ENCODE data around the gene SLC18A2. TPM values are rescaled to one million over a fixed set of nuclear protein-coding genes. Genes with fewer than 3 reads are reported as not detected.

SLC18A2 gene
- total and polyA plus RNA-seq, 2 of the 8 experiments (the other 6 are each of a cell fraction or from before 2014, with no cell fraction given): 6.5 to 7.0 TPM

DNA sequence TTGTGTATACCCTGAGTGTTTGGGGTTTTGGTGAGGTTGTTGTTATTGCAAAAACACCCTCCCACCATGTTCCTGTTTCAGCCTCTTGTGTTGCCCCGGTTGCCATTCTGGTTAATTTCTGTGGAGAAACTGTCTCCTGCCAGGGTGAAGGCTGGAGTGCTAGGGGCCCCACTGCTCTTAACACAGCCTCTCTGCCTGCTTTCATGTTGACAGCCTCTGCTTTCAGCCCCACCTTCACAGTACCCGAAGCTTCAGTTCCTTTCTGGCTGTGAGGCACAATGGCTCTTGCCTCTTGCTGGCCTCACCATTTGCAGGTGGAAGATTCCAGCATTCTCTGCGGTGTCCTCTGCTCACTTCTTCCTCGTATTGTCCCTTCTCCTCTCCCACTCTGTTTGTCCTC lies 19.2 kb downstream of the SLC18A2 start:
- H3K9me3 ChIP-seq (ENCODE audit: insufficient read depth in 2 of 2, low read depth in 1 of 2, low read length in 1 of 2): no peaks in the 10 kb centered on the region
- 0 out of 4 replicates have a peak overlapping the region, but pooled peaks of 1 of the 2 experiments have one; percentile 11 for H3K4me2 ChIP-seq (ENCODE audit: insufficient read depth in 1 of 2, low read depth in 2 of 2, low read length in 2 of 2)
- no peak overlapping the region for H2BK5ac ChIP-seq (ENCODE audit: low read depth, low read length)
- H4K5ac ChIP-seq (ENCODE audit: insufficient read length, low read depth, low read length): no peak overlapping the region
- no peaks in the 10 kb centered on the region for H4K20me1 ChIP-seq (replicated peaks in 1 of 2; ENCODE audit: control insufficient read depth in 1 of 2, insufficient read depth in 2 of 2, low read length in 2 of 2)
- no peak overlapping the region for H3K14ac ChIP-seq (ENCODE audit: insufficient read length)
- no peak overlapping the region for H2BK120ac ChIP-seq (replicated peaks; ENCODE audit: low read depth, low read length)
- H2BK20ac ChIP-seq (ENCODE audit: low read length): no peak overlapping the region
- TF ChIP-seq SRF (IDR thresholded peaks at IDR 0.05; ENCODE audit: low read depth, low read length) (no peak), TEAD4 (IDR thresholded peaks at IDR 0.05; ENCODE audit: low read depth, low read length) (peak; percentile 53; the same call in 1 of the 2 replicates), YY1 (IDR thresholded peaks at IDR 0.05; ENCODE audit: low read depth, low read length) (0 out of 2 replicates have a peak, but pooled peaks have one; percentile 35)
- TF ChIP-seq, protein P1, sequence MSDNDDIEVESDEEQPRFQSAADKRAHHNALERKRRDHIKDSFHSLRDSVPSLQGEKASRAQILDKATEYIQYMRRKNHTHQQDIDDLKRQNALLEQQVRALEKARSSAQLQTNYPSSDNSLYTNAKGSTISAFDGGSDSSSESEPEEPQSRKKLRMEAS (IDR thresholded peaks at IDR 0.05): peak; percentile 29; the same call in 1 of the 2 replicates
- H3K56ac ChIP-seq (replicated peaks; ENCODE audit: insufficient read length, low read depth, low read length): no peak overlapping the region
- FAIRE-seq (no peak), DNase-seq (ENCODE audit: low read depth in 1 of 2, low spot score in 2 of 2) (no peak)
- WGBS, 2 experiments (ENCODE audit: extremely low coverage in 1 of 2, insufficient coverage in 1 of 2, insufficient read length in 1 of 2, insufficient replicate concordance in 2 of 2, low coverage in 1 of 2, low lambda C conversion rate in 2 of 2, missing lambda C conversion rate in 1 of 2): 48% methylated on average over 4 of the region's 4 CpGs; no CpG with 5 or more reads in 1 of the 2 experiments
- no peak overlapping the region for H2BK15ac ChIP-seq (ENCODE audit: low read length)
- H2AFZ ChIP-seq (ENCODE audit: low read length): no peak overlapping the region
- H3K18ac ChIP-seq (ENCODE audit: extremely low read depth, low read length): no peak overlapping the region
- H3K23ac ChIP-seq (ENCODE audit: insufficient read length): no peak overlapping the region
- H3K79me1 ChIP-seq (ENCODE audit: low read depth, low read length): no peaks in the 10 kb centered on the region
- no peak overlapping the region for H3K4me3 ChIP-seq (ENCODE audit: extremely low read depth in 1 of 4, insufficient read depth in 2 of 4, low read depth in 3 of 4, low read length in 4 of 4)
- H3K27ac ChIP-seq (ENCODE audit: low read depth, low read length): no peak overlapping the region
- H3K79me2 ChIP-seq (ENCODE audit: control insufficient read depth in 1 of 2, insufficient read depth in 2 of 2, low read length in 2 of 2): no peaks in the 10 kb centered on the region
- H3K9ac ChIP-seq (replicated peaks in 1 of 4; ENCODE audit: extremely low read depth in 1 of 4, low read depth in 3 of 4, low read length in 3 of 4): no peak overlapping the region
- peaks cover 0 to 10% (median 5%) of the 10 kb centered on the region in 4 experiments; a peak in 4 of 7 replicates for H3K4me1 ChIP-seq (replicated peaks in 1 of 4; ENCODE audit: control insufficient read depth in 3 of 4, insufficient read depth in 4 of 4, low read length in 3 of 4)
- H3K36me3 ChIP-seq (ENCODE audit: control insufficient read depth in 2 of 4, insufficient read depth in 4 of 4, low read length in 3 of 4): no peaks in the 10 kb centered on the region
- POLR2A ChIA-PET (ENCODE audit: partially characterized antibody): interaction anchor here (1.2 kb wide), 1 partner anchor 35 kb away, joined by 4 read pairs; no protein-coding TSS in a partner anchor
- CTCF ChIA-PET (ENCODE audit: partially characterized antibody): interaction anchor here (2.2 kb wide), 1 partner anchor 60 kb away, joined by 9 read pairs; no protein-coding TSS in a partner anchor
- no peak overlapping the region for H4K91ac ChIP-seq (replicated peaks; ENCODE audit: insufficient read length, low read length)
- no peaks in the 10 kb centered on the region; the same call in 1 of the 2 replicates for H3K23me2 ChIP-seq (ENCODE audit: low read depth, low read length)
- H3K4ac ChIP-seq (replicated peaks; ENCODE audit: insufficient read length, low read depth, low read length): no peak overlapping the region
- H2AK5ac ChIP-seq (ENCODE audit: low read depth, low read length): no peak overlapping the region
- H3K27me3 ChIP-seq (replicated peaks in 1 of 4; ENCODE audit: control insufficient read depth in 3 of 4, extremely low read depth in 1 of 4, insufficient read depth in 3 of 4, low read length in 3 of 4): no peaks in the 10 kb centered on the region
- no peak overlapping the region for H4K8ac ChIP-seq (ENCODE audit: extremely low read depth, insufficient read depth, low read length)
- H2BK12ac ChIP-seq (ENCODE audit: low read depth, low read length): no peak overlapping the region
